Keratinocyte (primary cell): ENCODE measurements around the gene ARPIN. TPM values are rescaled to one million over a fixed set of nuclear protein-coding genes. Genes with fewer than 3 reads are reported as not detected.
"Not testable (repeated sequence)": the region's sequence is repeated elsewhere in the genome, so short reads cannot be mapped to it uniquely, and the experiment has no call there.

Experiments used
- DNase-seq: peaks from one replicate; pipeline ENCODE4 v3.0.0-alpha.2; 2011; ENCODE audit warnings: low read depth, missing footprints, low spot score
- FAIRE-seq: peaks from 2 replicates; lab custom pipeline; 2011; peaks lifted over from hg19 to GRCh38; lab: Jason Lieb, UNC
- H2AFZ ChIP-seq: 2 replicates; pipeline ENCODE4 v1.6.0; 2012; ENCODE audit warnings: low read length, control low read depth, inconsistent platforms; ENCODE audit not compliant: control insufficient read depth
- H3K27ac ChIP-seq: 2 replicates; pipeline ENCODE4 v1.5.1; 2011; ENCODE audit warnings: low read length; ENCODE audit not compliant: control insufficient read depth, insufficient read depth
- H3K27me3 ChIP-seq: 3 replicates; pipeline ENCODE4 v1.6.0; 2011; ENCODE audit warnings: low read length; ENCODE audit not compliant: control insufficient read depth, insufficient read depth; ENCODE audit errors: extremely low read depth
- H3K36me3 ChIP-seq, 2 experiments: 2 replicates in 1 of 2; 3 replicates in 1 of 2; pipeline ENCODE4 v1.5.1; 2011; ENCODE audit warnings: low read length in 2 of 2, mild to moderate bottlenecking in 1 of 2; ENCODE audit not compliant: control insufficient read depth in 2 of 2, insufficient read depth in 2 of 2; ENCODE audit errors: extremely low read depth in 1 of 2
- H3K4me1 ChIP-seq: 3 replicates; pipeline ENCODE4 v1.5.1; 2011; ENCODE audit warnings: low read length; ENCODE audit not compliant: control insufficient read depth, insufficient read depth; ENCODE audit errors: extremely low read depth
- H3K4me2 ChIP-seq: 3 replicates; pipeline ENCODE4 v1.6.0; 2011; ENCODE audit warnings: low read depth, low read length; ENCODE audit not compliant: control insufficient read depth, insufficient read depth; ENCODE audit errors: extremely low read depth
- H3K4me3 ChIP-seq, 3 experiments: fragments of 200-600 bp in 1 of 3; sonication (generic) in 1 of 3; 2 replicates in 2 of 3; 3 replicates in 1 of 3; pipeline ENCODE4 v1.5.1; 2011 to 2016; ENCODE audit warnings: low read length in 3 of 3, mild to moderate bottlenecking in 3 of 3, control low read depth in 2 of 3, inconsistent platforms in 1 of 3, low read depth in 1 of 3, mixed read lengths in 1 of 3, mixed run types in 1 of 3, moderate library complexity in 1 of 3; ENCODE audit not compliant: control insufficient read depth in 2 of 3, insufficient read depth in 2 of 3; ENCODE audit errors: extremely low read depth in 1 of 3
- H3K79me2 ChIP-seq: 2 replicates; pipeline ENCODE4 v1.6.0; 2012; ENCODE audit warnings: low read length; ENCODE audit not compliant: control insufficient read depth, insufficient read depth
- H3K9ac ChIP-seq: 3 replicates; pipeline ENCODE4 v1.6.0; 2011; ENCODE audit warnings: low read length; ENCODE audit not compliant: control insufficient read depth, insufficient read depth; ENCODE audit errors: extremely low read depth
- H3K9me1 ChIP-seq: 3 replicates; pipeline ENCODE4 v1.6.0; 2011; ENCODE audit warnings: low read length; ENCODE audit not compliant: control insufficient read depth, insufficient read depth; ENCODE audit errors: extremely low read depth
- H3K9me3 ChIP-seq: 2 replicates; pipeline ENCODE4 v1.5.1; 2012; ENCODE audit warnings: low read depth, low read length; ENCODE audit not compliant: control insufficient read depth
- H4K20me1 ChIP-seq: 3 replicates; pipeline ENCODE4 v1.6.0; 2011; ENCODE audit warnings: low read length; ENCODE audit not compliant: control insufficient read depth, insufficient read depth; ENCODE audit errors: extremely low read depth
- EZH2 ChIP-seq: IDR thresholded peaks from one replicate; pipeline ENCODE4 v1.6.1; 2012; ENCODE audit warnings: inconsistent platforms, mild to moderate bottlenecking, low read length, moderate library complexity
- dilution Hi-C: fragments of 300-500 bp; cut with MboI; formaldehyde crosslinking; loops from one replicate; pipeline ENCODE4 v1.7.0; 2020; ENCODE audit warnings: low sequenced_read_pairs; ENCODE audit not compliant: extremely low pct_ligation_motif_present
- polyA plus RNA-seq, 5 experiments: library from polyadenylated mRNA; depleted of rRNA in 3 of 5; stranded (reverse) in 3 of 5; stranded (forward) in 1 of 5; unstranded in 1 of 5; fragments of >200 nt; gene quantifications; 1 replicate in 1 of 5; 2 replicates in 3 of 5; 3 replicates in 1 of 5; pipeline versions ENCODE4 v1.2.1 to v1.2.3, GENCODE V29; 2011 to 2012; ENCODE audit warnings: missing spikeins in 2 of 5, low read depth in 1 of 5, low replicate concordance in 1 of 5
- TF ChIP-seq, protein P1 (sequence below), 3 experiments: IDR thresholded peaks in 1 of 3; conservative IDR thresholded peaks in 1 of 3; optimal IDR thresholded peaks in 1 of 3; 2 replicates in 2 of 3; 3 replicates in 1 of 3; pipeline versions ENCODE3 to v1.5.1; 2011; ENCODE audit warnings: low read length in 3 of 3, mild to moderate bottlenecking in 3 of 3, moderate library complexity in 2 of 3, control low read depth in 1 of 3, inconsistent platforms in 1 of 3; ENCODE audit not compliant: insufficient read depth in 2 of 3; ENCODE audit errors: extremely low read depth in 1 of 3

The ARPIN gene
- polyA plus RNA-seq, 1 donor (not counting 4 experiments of a cell fraction or from before 2014, with no cell fraction given) = 9.0 TPM

DNA sequence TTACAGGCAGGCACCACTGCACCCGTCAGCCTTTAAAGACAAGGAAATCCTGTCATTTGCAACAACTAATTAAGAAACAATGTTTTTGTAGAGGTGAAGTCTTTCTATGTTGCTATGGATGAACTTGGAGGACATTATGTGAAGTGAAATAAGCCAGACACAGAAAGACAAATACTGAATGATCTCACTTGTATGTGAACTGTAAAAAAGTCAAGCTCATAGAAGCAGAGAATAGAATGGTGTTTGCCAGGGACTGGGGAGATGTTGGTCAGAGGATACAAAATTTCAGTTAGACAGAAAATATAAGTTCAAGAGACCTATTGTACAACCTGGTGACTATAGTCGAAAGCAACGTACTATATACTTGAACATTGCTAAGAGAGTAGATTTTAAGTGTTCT, 27.2 kb upstream of the ARPIN start:
- TF ChIP-seq, protein P1, sequence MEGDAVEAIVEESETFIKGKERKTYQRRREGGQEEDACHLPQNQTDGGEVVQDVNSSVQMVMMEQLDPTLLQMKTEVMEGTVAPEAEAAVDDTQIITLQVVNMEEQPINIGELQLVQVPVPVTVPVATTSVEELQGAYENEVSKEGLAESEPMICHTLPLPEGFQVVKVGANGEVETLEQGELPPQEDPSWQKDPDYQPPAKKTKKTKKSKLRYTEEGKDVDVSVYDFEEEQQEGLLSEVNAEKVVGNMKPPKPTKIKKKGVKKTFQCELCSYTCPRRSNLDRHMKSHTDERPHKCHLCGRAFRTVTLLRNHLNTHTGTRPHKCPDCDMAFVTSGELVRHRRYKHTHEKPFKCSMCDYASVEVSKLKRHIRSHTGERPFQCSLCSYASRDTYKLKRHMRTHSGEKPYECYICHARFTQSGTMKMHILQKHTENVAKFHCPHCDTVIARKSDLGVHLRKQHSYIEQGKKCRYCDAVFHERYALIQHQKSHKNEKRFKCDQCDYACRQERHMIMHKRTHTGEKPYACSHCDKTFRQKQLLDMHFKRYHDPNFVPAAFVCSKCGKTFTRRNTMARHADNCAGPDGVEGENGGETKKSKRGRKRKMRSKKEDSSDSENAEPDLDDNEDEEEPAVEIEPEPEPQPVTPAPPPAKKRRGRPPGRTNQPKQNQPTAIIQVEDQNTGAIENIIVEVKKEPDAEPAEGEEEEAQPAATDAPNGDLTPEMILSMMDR (optimal IDR thresholded peaks at IDR 0.05 in 1 of 3, IDR thresholded peaks at IDR 0.05 in 1 of 3, conservative IDR thresholded peaks at IDR 0.05 in 1 of 3; ENCODE audit: extremely low read depth in 1 of 3, insufficient read depth in 2 of 3, low read length in 3 of 3) = no peak
- TF ChIP-seq EZH2 = no peak
- H3K36me3 ChIP-seq = no peaks in the 10 kb centered on the region
- H3K9me1 ChIP-seq = no peaks in the 10 kb centered on the region
- no peaks in the 10 kb centered on the region for H3K4me1 ChIP-seq
- no peak overlapping the region for H3K4me3 ChIP-seq
- H3K9me3 ChIP-seq = no peaks in the 10 kb centered on the region
- no peak for DNase-seq
- dilution Hi-C loops = no loop called here
- no peak overlapping the region for H3K9ac ChIP-seq
- no peak overlapping the region for H2AFZ ChIP-seq
- H3K27me3 ChIP-seq = no peaks in the 10 kb centered on the region
- no peak for FAIRE-seq
- no peaks in the 10 kb centered on the region for H4K20me1 ChIP-seq
- no peak overlapping the region for H3K4me2 ChIP-seq
- H3K79me2 ChIP-seq = no peaks in the 10 kb centered on the region
- H3K27ac ChIP-seq = no peak overlapping the region

DNA sequence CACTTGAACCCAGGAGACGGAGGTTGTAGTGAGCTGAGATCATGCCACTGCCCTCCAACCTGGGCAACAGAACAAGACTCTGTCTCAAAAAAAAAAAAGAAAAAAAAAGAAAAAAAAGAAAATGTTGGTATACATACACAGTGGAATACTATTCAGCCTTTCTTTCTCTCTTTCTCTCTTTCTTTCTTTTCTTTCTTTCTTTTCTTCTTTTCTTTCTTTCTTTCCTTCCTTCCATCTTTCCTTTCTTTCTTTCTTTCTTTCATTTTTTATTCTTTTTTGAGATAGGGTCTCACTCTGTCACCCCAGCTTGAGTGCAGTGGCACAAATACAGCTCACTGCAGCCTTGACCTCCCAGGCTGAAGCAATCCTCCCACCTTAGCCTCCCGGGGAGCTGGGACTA, 26.6 kb upstream of the ARPIN start:
- H2AFZ ChIP-seq, H3K4me2 ChIP-seq, dilution Hi-C loops, H3K36me3 ChIP-seq, H4K20me1 ChIP-seq, H3K9me3 ChIP-seq, H3K4me3 ChIP-seq, H3K9ac ChIP-seq, FAIRE-seq, H3K4me1 ChIP-seq, H3K79me2 ChIP-seq, H3K27me3 ChIP-seq, H3K27ac ChIP-seq, DNase-seq, H3K9me1 ChIP-seq: not testable (repeated sequence)
